PFSK-1 (cell line): ENCODE data around the gene OXNAD1.

ENCODE experiments used
- POLR2AphosphoS5 ChIP-seq: IDR thresholded peaks from 2 replicates; pipeline ENCODE4 v1.6.1; 2012; ENCODE audit warnings: low read depth, mild to moderate bottlenecking, control low read depth, low read length, moderate library complexity
- REST ChIP-seq, 2 experiments: IDR thresholded peaks; 2 replicates each; pipeline versions ENCODE4 v1.6.1 to v1.8.0; 2011 to 2012; ENCODE audit warnings: low read depth in 2 of 2, low read length in 2 of 2, control low read depth in 1 of 2, inconsistent platforms in 1 of 2, mild to moderate bottlenecking in 1 of 2, moderate library complexity in 1 of 2; ENCODE audit not compliant: insufficient read depth in 1 of 2
- SIN3A ChIP-seq: IDR thresholded peaks from 2 replicates; pipeline ENCODE4 v1.6.1; 2012; ENCODE audit warnings: mild to moderate bottlenecking, low read length, moderate library complexity, borderline replicate concordance; ENCODE audit not compliant: insufficient read depth
- TAF1 ChIP-seq: IDR thresholded peaks from 2 replicates; pipeline ENCODE4 v1.6.1; 2012; ENCODE audit warnings: low read length, control low read depth, borderline replicate concordance; ENCODE audit not compliant: insufficient read depth

GRCh38 chr3:16334909-16335308, 69.9 kb downstream of the OXNAD1 start:
- TF ChIP-seq POLR2AphosphoS5 (no peak), TAF1 (no peak), SIN3A (no peak), REST (IDR thresholded peaks at IDR 0.05; ENCODE audit: insufficient read depth in 1 of 2, low read depth in 2 of 2, low read length in 2 of 2) (no peak)
